Astrocyte (in vitro differentiated cells and primary cell): ENCODE results near the gene CCR4. TPM values are rescaled to one million over a fixed set of nuclear protein-coding genes. Genes with fewer than 3 reads are reported as not detected.
A peak's percentile ranks its signal among the peaks of the same experiment; 100 is the strongest.

Source experiments
- DNase-seq: peaks from one replicate; pipeline ENCODE4 v3.0.0-alpha.2; 2010; ENCODE audit warnings: low read depth
- FAIRE-seq: peaks from 2 replicates; lab custom pipeline; 2011; peaks lifted over from hg19 to GRCh38; lab: Jason Lieb, UNC
- H2AFZ ChIP-seq: 2 replicates; pipeline ENCODE4 v1.6.0; 2012; ENCODE audit warnings: low read depth, low read length, inconsistent platforms
- H3K27ac ChIP-seq: 2 replicates; pipeline ENCODE4 v1.5.1; 2011; ENCODE audit warnings: low read depth, low read length, inconsistent platforms
- H3K27me3 ChIP-seq: 2 replicates; pipeline ENCODE4 v1.6.0; 2011; ENCODE audit warnings: low read length, inconsistent platforms; ENCODE audit not compliant: insufficient read depth
- H3K36me3 ChIP-seq: 2 replicates; pipeline ENCODE4 v1.5.1; 2011; ENCODE audit warnings: low read length, inconsistent platforms; ENCODE audit not compliant: insufficient read depth
- H3K4me1 ChIP-seq: 2 replicates; pipeline ENCODE4 v1.5.1; 2011; ENCODE audit warnings: low read length, inconsistent platforms; ENCODE audit not compliant: insufficient read depth
- H3K4me2 ChIP-seq: 2 replicates; pipeline ENCODE4 v1.6.0; 2012; ENCODE audit warnings: low read length, inconsistent platforms
- H3K4me3 ChIP-seq: 2 replicates; pipeline ENCODE4 v1.5.1; 2011; ENCODE audit warnings: low read depth, mild to moderate bottlenecking, low read length, inconsistent platforms; ENCODE audit not compliant: insufficient read depth
- H3K79me2 ChIP-seq: 2 replicates; pipeline ENCODE4 v1.6.0; 2012; ENCODE audit warnings: mild to moderate bottlenecking, low read length, inconsistent platforms; ENCODE audit not compliant: insufficient read depth
- H3K9ac ChIP-seq: 2 replicates; pipeline ENCODE4 v1.6.0; 2012; ENCODE audit warnings: mild to moderate bottlenecking, low read length, inconsistent platforms
- H3K9me3 ChIP-seq: 2 replicates; pipeline ENCODE4 v1.5.1; 2012; ENCODE audit warnings: low read depth, mild to moderate bottlenecking, low read length, inconsistent platforms; ENCODE audit not compliant: insufficient read depth
- H4K20me1 ChIP-seq: 2 replicates; pipeline ENCODE4 v1.6.0; 2012; ENCODE audit warnings: low read length, inconsistent platforms; ENCODE audit not compliant: insufficient read depth
- H3K27ac Mint-ChIP-seq: one replicate; pipeline ENCODE4 v1.8.0; 2021; ENCODE audit warnings: mild to moderate bottlenecking, mixed read lengths; ENCODE audit not compliant: unreplicated experiment
- H3K27me3 Mint-ChIP-seq: one replicate; pipeline ENCODE4 v1.8.0; 2021; ENCODE audit warnings: low read depth, mixed read lengths; ENCODE audit not compliant: unreplicated experiment
- H3K36me3 Mint-ChIP-seq: one replicate; pipeline ENCODE4 v1.8.0; 2021; ENCODE audit warnings: low read depth, mixed read lengths; ENCODE audit not compliant: unreplicated experiment
- H3K4me1 Mint-ChIP-seq: one replicate; pipeline ENCODE4 v1.8.0; 2021; ENCODE audit warnings: low read depth, mixed read lengths; ENCODE audit not compliant: unreplicated experiment
- H3K4me3 Mint-ChIP-seq: one replicate; pipeline ENCODE4 v1.8.0; 2021; ENCODE audit warnings: mild to moderate bottlenecking, moderate library complexity, mixed read lengths; ENCODE audit not compliant: unreplicated experiment
- H3K9me3 Mint-ChIP-seq: one replicate; pipeline ENCODE4 v1.8.0; 2021; ENCODE audit warnings: mild to moderate bottlenecking, mixed read lengths; ENCODE audit not compliant: unreplicated experiment
- CTCF ChIP-seq: IDR thresholded peaks from 2 replicates; pipeline ENCODE4 v1.5.1; 2011; ENCODE audit warnings: low read depth, mild to moderate bottlenecking, inconsistent platforms, low read length, moderate library complexity; ENCODE audit not compliant: insufficient read depth
- EZH2 ChIP-seq: IDR thresholded peaks from 2 replicates; pipeline ENCODE4 v1.6.1; 2012; ENCODE audit warnings: mild to moderate bottlenecking, low read length, inconsistent platforms; ENCODE audit not compliant: insufficient read depth
- total RNA-seq: library from RNA; stranded (reverse); gene quantifications from 2 replicates; pipeline ENCODE4 v1.2.1, GENCODE V29; 2021

The CCR4 gene
- total RNA-seq, 1 donor from 2014 or later: not detected

- peaks cover 24% of the 10 kb centered on the region for H3K36me3 Mint-ChIP-seq
- H3K4me1 Mint-ChIP-seq: peaks cover 12% of the 10 kb centered on the region
- TF ChIP-seq CTCF (no peak), EZH2 (no peak)
- no peak for FAIRE-seq
- H3K9me3 Mint-ChIP-seq: peaks cover 2% of the 10 kb centered on the region
- Histone ChIP-seq H3K36me3 (no peaks in the 10 kb centered on the region), H4K20me1 (peaks cover 3% of the 10 kb centered on the region), H3K4me2 (no peak overlapping the region), H3K4me3 (no peak overlapping the region), H3K9me3 (no peaks in the 10 kb centered on the region), H3K27me3 (no peaks in the 10 kb centered on the region), H3K9ac (no peak overlapping the region), H3K4me1 (no peaks in the 10 kb centered on the region), H3K27ac (no peak overlapping the region), H2AFZ (no peak overlapping the region), H3K79me2 (no peaks in the 10 kb centered on the region)
- no peak overlapping the region for H3K4me3 Mint-ChIP-seq
- no peaks in the 10 kb centered on the region for H3K27me3 Mint-ChIP-seq
- DNase-seq: no peak
- no peak overlapping the region for H3K27ac Mint-ChIP-seq
These were observed 47.4 kb downstream of the CCR4 start for GRCh38 chr3:32998631-32999451.

- Histone ChIP-seq H4K20me1 (peaks cover 3% of the 10 kb centered on the region), H3K4me3 (no peak overlapping the region), H3K79me2 (no peaks in the 10 kb centered on the region), H3K27me3 (no peaks in the 10 kb centered on the region), H3K4me1 (no peaks in the 10 kb centered on the region), H3K4me2 (no peak overlapping the region), H3K27ac (no peak overlapping the region), H2AFZ (no peak overlapping the region), H3K9me3 (no peaks in the 10 kb centered on the region), H3K36me3 (no peaks in the 10 kb centered on the region), H3K9ac (no peak overlapping the region)
- FAIRE-seq: no peak
- Mint-ChIP-seq H3K27me3 (no peaks in the 10 kb centered on the region), H3K36me3 (peaks cover 27% of the 10 kb centered on the region), H3K4me3 (no peak overlapping the region), H3K9me3 (peaks cover 2% of the 10 kb centered on the region), H3K4me1 (peaks cover 12% of the 10 kb centered on the region), H3K27ac (peak overlapping the region; percentile 41)
- no peak for DNase-seq
- TF ChIP-seq CTCF (no peak), EZH2 (no peak)
These were observed 49.4 kb downstream of the CCR4 start for GRCh38 chr3:33000691-33001385.

GRCh38 chr3:33001889-33002288, 50.4 kb downstream of the CCR4 start:
- Histone ChIP-seq H3K79me2 (no peaks in the 10 kb centered on the region), H3K9ac (no peak overlapping the region), H2AFZ (no peak overlapping the region), H3K27ac (no peak overlapping the region), H3K36me3 (no peaks in the 10 kb centered on the region), H3K4me2 (no peak overlapping the region), H4K20me1 (peaks cover 3% of the 10 kb centered on the region), H3K4me1 (no peaks in the 10 kb centered on the region), H3K9me3 (no peaks in the 10 kb centered on the region), H3K4me3 (no peak overlapping the region), H3K27me3 (no peaks in the 10 kb centered on the region)
- peaks cover 25% of the 10 kb centered on the region for H3K36me3 Mint-ChIP-seq
- peaks cover 2% of the 10 kb centered on the region for H3K9me3 Mint-ChIP-seq
- DNase-seq (no peak), FAIRE-seq (no peak)
- H3K27me3 Mint-ChIP-seq: no peaks in the 10 kb centered on the region
- H3K4me3 Mint-ChIP-seq: no peak overlapping the region
- no peak overlapping the region for H3K27ac Mint-ChIP-seq
- no peak for TF ChIP-seq EZH2
- no peak for TF ChIP-seq CTCF
- H3K4me1 Mint-ChIP-seq: peaks cover 12% of the 10 kb centered on the region
